TTC549 (cell line): Measurements from ENCODE around the gene SGMS2.

ENCODE experiments used
- FAIRE-seq: peaks from 2 replicates; lab custom pipeline; 2012; peaks lifted over from hg19 to GRCh38; lab: Jason Lieb, UNC

Gene SGMS2

GRCh38 chr4:107824350-107825071 is at the start of gene SGMS2:
SGMS2 (plus strand) TSS chr4:107824932; CDS start chr4:107895554, 70,622 bp downstream.
- FAIRE-seq, result no peak

GRCh38 chr4:107777890-107778289 is 46.8 kb upstream of the SGMS2 start:
- FAIRE-seq, result no peak

GRCh38 chr4:107778784-107779530 is 45.8 kb upstream of the SGMS2 start:
- FAIRE-seq, result no peak

GRCh38 chr4:107780665-107781064 is 44.1 kb upstream of the SGMS2 start:
- no peak for FAIRE-seq

- FAIRE-seq, result no peak
These were observed 32.8 kb upstream of the SGMS2 start for GRCh38 chr4:107791902-107792301.

GRCh38 chr4:107792711-107793110 is 32.0 kb upstream of the SGMS2 start:
- no peak for FAIRE-seq

GRCh38 chr4:107793996-107794395 is 30.7 kb upstream of the SGMS2 start:
- FAIRE-seq, result no peak

- no peak for FAIRE-seq
These were observed 24.9 kb upstream of the SGMS2 start for GRCh38 chr4:107799669-107800450.

GRCh38 chr4:107800706-107801105 is 24.0 kb upstream of the SGMS2 start:
- FAIRE-seq, result no peak

- no peak for FAIRE-seq
These were observed 22.9 kb upstream of the SGMS2 start for GRCh38 chr4:107801766-107802211.

GRCh38 chr4:107804956-107805355 is 19.8 kb upstream of the SGMS2 start:
- no peak for FAIRE-seq

GRCh38 chr4:107806196-107806595 is 18.5 kb upstream of the SGMS2 start:
- FAIRE-seq, result no peak

GRCh38 chr4:107808572-107808971 is 16.2 kb upstream of the SGMS2 start:
- FAIRE-seq, result no peak

- no peak for FAIRE-seq
These were observed 15.5 kb upstream of the SGMS2 start for GRCh38 chr4:107809210-107809609.

- FAIRE-seq, result no peak
These were observed 10.0 kb upstream of the SGMS2 start for GRCh38 chr4:107814758-107815157.

- FAIRE-seq, result no peak
These were observed 9.6 kb upstream of the SGMS2 start for GRCh38 chr4:107815158-107815557.

- no peak for FAIRE-seq
These were observed 6.3 kb upstream of the SGMS2 start for GRCh38 chr4:107818301-107818910.

GRCh38 chr4:107823870-107824349 is 822 bp upstream of the SGMS2 start:
- FAIRE-seq, result no peak

GRCh38 chr4:107825072-107825824 is 516 bp downstream of the SGMS2 start:
- FAIRE-seq, result no peak

- no peak for FAIRE-seq
These were observed 1.8 kb downstream of the SGMS2 start for GRCh38 chr4:107826421-107826980.
